ENCODE measurements around the gene ATP1B1. TPM values are rescaled to one million over a fixed set of nuclear protein-coding genes. Genes with fewer than 3 reads are reported as not detected.

Gene ATP1B1
- total RNA-seq, 1 experiment from 2014 or later, result 44.4 TPM

DNA sequence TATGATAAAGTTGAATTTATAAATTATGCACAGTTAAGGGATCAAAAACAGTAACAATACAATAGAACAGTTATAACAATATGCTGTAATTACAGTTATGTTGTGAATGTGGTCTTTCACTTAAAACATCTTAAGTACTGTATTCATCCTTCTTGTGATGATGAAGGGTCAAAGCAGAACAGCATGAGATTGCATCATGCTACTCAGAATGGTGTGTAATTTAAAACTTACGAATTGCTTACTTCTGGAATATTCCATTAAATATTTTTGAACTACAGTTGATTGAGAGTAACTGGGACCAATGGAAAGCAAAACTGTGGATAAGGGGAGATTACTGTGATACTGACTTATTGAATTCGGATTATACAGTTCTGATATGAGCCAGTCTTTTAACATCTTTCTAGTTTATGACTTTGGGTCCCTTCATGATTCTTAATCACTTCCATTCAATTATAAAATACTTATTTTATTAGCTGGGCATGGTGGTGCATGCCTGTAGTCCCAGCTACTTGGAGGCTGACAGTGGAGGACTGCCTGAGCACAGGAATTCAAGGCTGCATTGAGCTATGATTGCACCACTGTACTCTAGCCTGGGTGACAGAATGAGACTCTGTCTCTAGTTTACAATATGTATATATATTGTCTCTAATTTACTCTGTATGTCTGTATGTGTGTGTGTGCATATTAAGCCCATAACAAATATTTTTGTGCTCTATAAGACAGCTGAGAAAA lies 43.2 kb downstream of the ATP1B1 start:
- no peak overlapping the region for H2BK5ac ChIP-seq (ENCODE audit: insufficient read length, low read length)
- Mint-ChIP-seq H3K27me3 (ENCODE audit: low read depth) (no peaks in the 10 kb centered on the region), H3K4me3 (no peak overlapping the region), H3K9me3 (no peaks in the 10 kb centered on the region), H3K27ac (no peak overlapping the region), H3K36me3 (ENCODE audit: insufficient read depth in 1 of 3, low read depth in 3 of 3) (no peaks in the 10 kb centered on the region), H3K4me1 (peaks cover 3% of the 10 kb centered on the region in 2 experiments; a peak in 1 of 4 replicates)
- no peak overlapping the region for H2BK12ac ChIP-seq (ENCODE audit: insufficient read length, low read depth, low read length)
- H2BK15ac ChIP-seq (ENCODE audit: low read depth, low read length), result no peak overlapping the region
- H4K20me1 ChIP-seq (ENCODE audit: control insufficient read depth, insufficient read depth, insufficient read length), result no peaks in the 10 kb centered on the region
- TF ChIP-seq CTCF (conservative IDR thresholded peaks at IDR 0.05), result no peak
- H3K79me2 ChIP-seq (ENCODE audit: insufficient read depth, low read length), result no peaks in the 10 kb centered on the region
- H4K5ac ChIP-seq (ENCODE audit: insufficient read length, low read depth, low read length), result no peak overlapping the region
- no peaks in the 10 kb centered on the region for H3K9me3 ChIP-seq (ENCODE audit: control insufficient read depth, low read depth, low read length)
- H2BK20ac ChIP-seq (ENCODE audit: low read depth, low read length, poor library complexity, severe bottlenecking), result no peak overlapping the region
- no peaks in the 10 kb centered on the region for H3K4me1 ChIP-seq (ENCODE audit: insufficient read depth, low read length)
- no peak overlapping the region for H3K14ac ChIP-seq (ENCODE audit: insufficient read depth, low read length)
- H2AK5ac ChIP-seq (ENCODE audit: insufficient read length, low read length), result no peak overlapping the region
- no peak overlapping the region for H3K4me2 ChIP-seq (ENCODE audit: insufficient read depth, insufficient read length, low read length)
- H3T11ph ChIP-seq (ENCODE audit: low read length), result no peak overlapping the region
- no peak overlapping the region for H3K18ac ChIP-seq (ENCODE audit: insufficient read length, low read depth, low read length)
- no peak overlapping the region for H3K4ac ChIP-seq (ENCODE audit: low read depth, low read length)
- WGBS (ENCODE audit: extremely low coverage, insufficient read length, low lambda C conversion rate), result no CpG with 5 or more reads among the region's 2 CpGs
- H3K9ac ChIP-seq (ENCODE audit: extremely low read depth, insufficient read length, low read length), result no peak overlapping the region
- no peak for DNase-seq
- no peaks in the 10 kb centered on the region for H3K23me2 ChIP-seq (ENCODE audit: insufficient read length, low read depth, low read length, poor library complexity, severe bottlenecking)
- H3K27me3 ChIP-seq (ENCODE audit: insufficient read depth, low read length), result no peaks in the 10 kb centered on the region
- H3K79me1 ChIP-seq (ENCODE audit: insufficient read depth, low read depth, low read length, poor library complexity, severe bottlenecking), result no peaks in the 10 kb centered on the region
- no peak overlapping the region for H3K23ac ChIP-seq (ENCODE audit: insufficient read length, low read depth, low read length)
- H2AFZ ChIP-seq (ENCODE audit: low read length), result no peak overlapping the region
- H2BK120ac ChIP-seq (ENCODE audit: low read depth, low read length, poor library complexity, severe bottlenecking), result no peak overlapping the region
- H4K91ac ChIP-seq (ENCODE audit: insufficient read length, low read depth, low read length), result no peak overlapping the region
- no peak overlapping the region for H3K56ac ChIP-seq (ENCODE audit: insufficient read length, low read depth, low read length)
- no peak overlapping the region for H3K27ac ChIP-seq (ENCODE audit: insufficient read length, low read depth, low read length)
- H4K8ac ChIP-seq (replicated peaks; ENCODE audit: insufficient read length, low read depth, low read length), result no peak overlapping the region

Data from H9 (cell line).